HG02798 (cell line): ENCODE data around the gene MSMP.

Source experiments
- ATAC-seq: cut with Tn5 transposase; IDR thresholded peaks from one replicate; pipeline ENCODE4 v1.9.1; 2021; ENCODE audit warnings: mild to moderate bottlenecking; ENCODE audit not compliant: unreplicated experiment, poor library complexity

The MSMP gene

GRCh38 chr9:35726931-35727330, 27.1 kb downstream of the MSMP start:
- ATAC-seq = no peak

- ATAC-seq = no peak
Observed at GRCh38 chr9:35725362-35725761, 28.7 kb downstream of the MSMP start.

GRCh38 chr9:35723908-35724307, 30.2 kb downstream of the MSMP start:
- ATAC-seq = no peak

- no peak for ATAC-seq
Observed at GRCh38 chr9:35723426-35723825, 30.6 kb downstream of the MSMP start.

GRCh38 chr9:35719546-35719945, 34.5 kb downstream of the MSMP start:
- no peak for ATAC-seq

- no peak for ATAC-seq
Observed at GRCh38 chr9:35718721-35719511, 35.2 kb downstream of the MSMP start.

GRCh38 chr9:35717132-35717870, 36.8 kb downstream of the MSMP start:
- ATAC-seq = no peak

GRCh38 chr9:35716230-35716629, 37.8 kb downstream of the MSMP start:
- no peak for ATAC-seq

GRCh38 chr9:35714579-35715252, 39.4 kb downstream of the MSMP start:
- no peak for ATAC-seq

GRCh38 chr9:35714123-35714522, 40.0 kb downstream of the MSMP start:
- no peak for ATAC-seq

GRCh38 chr9:35713578-35713977, 40.5 kb downstream of the MSMP start:
- no peak for ATAC-seq

- no peak for ATAC-seq
Observed at GRCh38 chr9:35712762-35713400, 41.2 kb downstream of the MSMP start.

- no peak for ATAC-seq
Observed at GRCh38 chr9:35711501-35712428, 42.3 kb downstream of the MSMP start.

- ATAC-seq = no peak
Observed at GRCh38 chr9:35710818-35711500, 43.1 kb downstream of the MSMP start.

- no peak for ATAC-seq
Observed at GRCh38 chr9:35708146-35708545, 45.9 kb downstream of the MSMP start.

GRCh38 chr9:35706951-35707350, 47.1 kb downstream of the MSMP start:
- no peak for ATAC-seq

GRCh38 chr9:35705836-35706430, 48.1 kb downstream of the MSMP start:
- no peak for ATAC-seq

- ATAC-seq = no peak
Observed at GRCh38 chr9:35705372-35705771, 48.7 kb downstream of the MSMP start.
